Activated CD8-positive, alpha-beta memory T cell treated with anti-CD3 and anti-CD28 coated beads, Interleukin-2, amount 10 ng/mL, durations not matched to agents 7 days and 5 days (primary cell): ENCODE measurements around the gene SMG6. TPM values are rescaled to one million over a fixed set of nuclear protein-coding genes. Genes with fewer than 3 reads are reported as not detected.
A peak's percentile ranks its signal among the peaks of the same experiment; 100 is the strongest.
"Not testable (repeated sequence)": the region's sequence is repeated elsewhere in the genome, so short reads cannot be mapped to it uniquely, and the experiment has no call there.

Experiments
- ATAC-seq: fragments of 150-1000 bp; cut with Tn5 transposase; one replicate; pipeline ENCODE4 v1.10.0; 2021; ENCODE audit warnings: moderate library complexity
- CTCF ChIA-PET: fragments of 350-600 bp; sonication (Branson Sonifier 250); formaldehyde crosslinking; loops from one replicate; lab custom pipeline; 2021; ENCODE audit warnings: antibody characterized with exemption; lab: Charles Lee
- DNase-seq: peaks from one replicate; pipeline ENCODE4 v3.0.0-alpha.2; 2020
- H3K27ac Mint-ChIP-seq: one replicate; pipeline ENCODE4 v1.8.0; 2021; ENCODE audit warnings: mild to moderate bottlenecking, mixed read lengths
- H3K27me3 Mint-ChIP-seq: one replicate; pipeline ENCODE4 v1.8.0; 2021; ENCODE audit warnings: mixed read lengths
- H3K36me3 Mint-ChIP-seq: one replicate; pipeline ENCODE4 v1.8.0; 2021; ENCODE audit warnings: mild to moderate bottlenecking, mixed read lengths
- H3K4me1 Mint-ChIP-seq: one replicate; pipeline ENCODE4 v1.8.0; 2021; ENCODE audit warnings: mixed read lengths
- H3K4me3 Mint-ChIP-seq: one replicate; pipeline ENCODE4 v1.8.0; 2021; ENCODE audit warnings: mild to moderate bottlenecking, moderate library complexity, mixed read lengths
- H3K9me3 Mint-ChIP-seq: one replicate; pipeline ENCODE4 v1.8.0; 2022; ENCODE audit warnings: low read depth, mixed read lengths
- total RNA-seq, 2 experiments: library from RNA; stranded (reverse); gene quantifications; one replicate each; pipeline ENCODE4 v1.2.3, GENCODE V29; 2021

The SMG6 gene
- total RNA-seq, 2 experiments from 2014 or later = 46.7 to 60.9 TPM

GRCh38 chr17:2266045-2266864 lies 37.3 kb downstream of the SMG6 start:
- ATAC-seq (peak; percentile 76), DNase-seq (peak; percentile 98)
- H3K36me3 Mint-ChIP-seq = peaks cover 40% of the 10 kb centered on the region
- H3K4me1 Mint-ChIP-seq = peaks cover 85% of the 10 kb centered on the region
- CTCF ChIA-PET = interaction anchor here (1.0 to 13.9 kb wide), 8 partner anchors 8 to 210 kb away, joined by 3 to 167 read pairs (median 6); partner anchors contain the start of gene HIC1
- H3K27me3 Mint-ChIP-seq = no peaks in the 10 kb centered on the region
- peak overlapping the region; percentile 100 for H3K27ac Mint-ChIP-seq
- H3K4me3 Mint-ChIP-seq = peak overlapping the region; percentile 79
- no peaks in the 10 kb centered on the region for H3K9me3 Mint-ChIP-seq

DNA sequence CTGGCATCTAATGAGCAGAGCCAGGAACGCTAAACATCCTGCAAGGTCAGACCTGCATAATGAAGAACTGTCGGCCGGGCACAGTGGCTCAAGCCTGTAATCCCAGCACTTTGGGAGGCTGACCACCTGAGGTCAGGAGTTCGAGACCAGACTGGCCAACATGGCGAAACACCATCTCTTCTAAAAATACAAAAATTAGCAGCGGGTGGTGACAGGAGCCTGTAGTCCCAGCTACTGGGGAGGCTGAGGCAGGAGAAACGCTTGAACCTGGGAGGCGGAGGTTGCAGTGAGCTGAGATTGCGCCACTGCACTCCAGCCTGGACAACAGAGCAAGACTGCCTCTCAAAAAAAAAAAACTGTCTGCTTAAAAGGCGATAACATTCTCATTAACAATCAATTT lies 38.4 kb downstream of the SMG6 start:
- CTCF ChIA-PET = interaction anchor here (1.0 to 13.9 kb wide), 6 partner anchors 13 to 209 kb away, joined by 3 to 167 read pairs (median 16); partner anchors contain the start of gene HIC1
- H3K27me3 Mint-ChIP-seq, DNase-seq, H3K9me3 Mint-ChIP-seq, ATAC-seq: not testable (repeated sequence)
- Mint-ChIP-seq H3K27ac (peak overlapping the region; percentile 100), H3K4me1 (peaks cover 86% of the 10 kb centered on the region), H3K36me3 (peaks cover 39% of the 10 kb centered on the region), H3K4me3 (peak overlapping the region; percentile 79)

DNA sequence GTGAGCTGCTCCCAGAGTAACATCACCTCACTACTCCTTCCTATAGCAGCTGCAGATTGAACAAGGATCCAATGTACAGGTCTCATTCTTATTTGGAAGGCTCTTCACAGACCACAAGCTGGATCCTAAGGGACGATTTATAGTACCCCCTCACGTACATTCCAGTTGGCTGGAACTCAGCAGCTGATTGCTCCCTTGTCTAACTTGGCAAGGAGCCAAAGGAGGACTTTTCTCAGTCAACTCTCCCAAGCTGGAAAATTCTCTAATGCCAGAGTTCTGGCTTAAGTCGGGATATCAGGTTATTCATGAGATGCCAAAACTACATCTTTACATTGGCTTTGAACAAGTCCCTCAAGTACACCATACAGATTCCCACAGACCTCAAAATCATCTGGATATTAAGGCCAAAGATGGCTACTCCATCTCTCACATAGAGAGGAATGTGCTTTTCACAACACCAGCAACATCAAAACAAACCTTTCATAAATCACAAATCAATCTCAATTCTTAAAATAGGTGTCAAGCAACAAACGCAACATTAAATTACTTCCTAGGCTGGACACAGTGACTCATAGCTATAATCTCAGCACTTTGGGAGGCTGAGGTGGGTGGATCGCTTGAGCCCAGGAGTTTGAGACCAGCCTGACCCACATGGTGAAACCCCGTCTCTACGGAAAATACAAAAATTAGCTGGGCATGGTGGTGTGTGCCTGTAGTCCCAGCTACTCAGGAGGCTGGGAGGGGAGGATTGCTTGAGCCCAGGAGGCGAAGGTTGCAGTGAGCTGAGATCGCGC lies 39.3 kb downstream of the SMG6 start:
- Mint-ChIP-seq H3K4me1 (peaks cover 86% of the 10 kb centered on the region), H3K27me3 (no peaks in the 10 kb centered on the region), H3K36me3 (peaks cover 32% of the 10 kb centered on the region), H3K9me3 (no peaks in the 10 kb centered on the region), H3K4me3 (peak overlapping the region; percentile 79), H3K27ac (peak overlapping the region; percentile 100)
- CTCF ChIA-PET = interaction anchor here (0.8 to 13.9 kb wide), 12 partner anchors 11 to 208 kb away, joined by 3 to 167 read pairs (median 5); partner anchors contain the start of genes HIC1 and TSR1
- DNase-seq (no peak), ATAC-seq (no peak)

DNA sequence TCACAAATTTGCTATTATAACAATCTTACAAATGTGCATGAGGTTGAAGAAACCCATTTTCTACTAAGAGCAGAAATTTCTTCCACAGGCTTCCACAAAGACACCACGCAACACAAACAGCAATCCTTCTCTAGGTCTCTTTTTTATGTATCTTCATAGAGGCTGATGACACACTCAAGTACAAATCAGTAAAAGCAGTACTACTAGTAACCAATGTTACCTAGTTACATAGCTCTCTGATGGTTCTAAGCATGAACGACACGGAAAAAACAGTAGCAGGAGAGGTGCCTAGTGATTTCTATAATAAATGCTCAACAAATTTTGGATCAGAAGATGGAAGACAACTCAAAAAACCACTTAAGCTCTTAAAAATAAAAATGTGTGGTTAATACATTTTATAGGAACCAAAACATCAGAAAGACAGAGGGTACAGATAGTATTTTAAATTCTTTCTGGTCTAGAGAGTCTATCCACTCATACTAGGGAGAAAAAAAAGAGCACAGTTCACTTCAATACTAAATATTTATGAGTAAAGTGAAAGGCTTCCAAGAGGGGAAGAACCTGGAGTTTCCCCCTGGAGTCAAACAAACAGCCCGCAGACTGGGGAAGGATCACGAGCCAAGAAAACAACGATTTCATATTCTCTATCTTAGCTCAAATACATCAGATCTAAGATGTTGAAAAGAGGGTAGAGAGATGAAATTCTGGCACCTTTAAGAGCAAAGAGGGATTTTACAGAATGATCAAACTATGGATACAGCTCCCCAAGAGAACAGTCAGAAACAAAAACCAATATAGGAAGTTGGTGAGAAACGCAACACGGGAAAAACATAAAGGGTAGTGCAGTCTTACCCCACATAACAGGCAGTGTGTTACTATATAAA lies 40.2 kb downstream of the SMG6 start:
- Mint-ChIP-seq H3K27me3 (no peaks in the 10 kb centered on the region), H3K4me3 (peak overlapping the region; percentile 79), H3K27ac (peak overlapping the region; percentile 100), H3K4me1 (peaks cover 93% of the 10 kb centered on the region), H3K36me3 (peaks cover 37% of the 10 kb centered on the region), H3K9me3 (no peaks in the 10 kb centered on the region)
- DNase-seq (no peak), ATAC-seq (no peak)
- CTCF ChIA-PET = interaction anchor here (0.8 to 13.9 kb wide), 10 partner anchors 11 to 207 kb away, joined by 3 to 167 read pairs (median 5); partner anchors contain the start of genes HIC1 and TSR1

DNA sequence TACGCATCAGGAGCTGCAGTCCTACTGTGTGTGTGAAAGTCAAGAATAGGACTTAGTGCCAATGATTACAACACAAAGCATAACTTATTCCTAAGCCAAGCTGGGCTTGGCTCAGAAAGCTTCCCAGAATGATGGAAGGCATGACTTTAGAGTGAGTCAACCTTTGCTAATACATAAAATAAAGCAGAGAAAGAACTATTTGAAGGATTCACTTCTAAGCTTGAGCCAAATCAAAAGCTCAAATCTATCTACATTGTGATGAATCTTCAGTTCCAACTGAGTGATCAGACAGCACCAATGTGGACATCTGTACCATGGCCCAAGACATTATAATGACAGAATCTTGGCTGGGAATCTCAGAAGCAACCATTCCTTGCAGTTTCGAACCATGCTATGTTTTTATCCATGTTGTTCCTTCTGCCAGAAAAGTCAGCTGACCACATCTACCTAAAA lies 41.4 kb downstream of the SMG6 start:
- no peak for DNase-seq
- Mint-ChIP-seq H3K27me3 (no peaks in the 10 kb centered on the region), H3K36me3 (peaks cover 42% of the 10 kb centered on the region), H3K9me3 (no peaks in the 10 kb centered on the region), H3K4me3 (peak overlapping the region; percentile 79), H3K4me1 (peaks cover 93% of the 10 kb centered on the region), H3K27ac (peak overlapping the region; percentile 100)
- no peak for ATAC-seq
- CTCF ChIA-PET = interaction anchor here (2.4 to 13.9 kb wide), 4 partner anchors 10 to 206 kb away, joined by 6 to 167 read pairs (median 68); partner anchors contain the start of genes HIC1 and TSR1

- peak; percentile 94 for DNase-seq
- CTCF ChIA-PET = interaction anchor here (0.7 to 13.9 kb wide), 18 partner anchors 8 to 209 kb away, joined by 3 to 167 read pairs (median 4); partner anchors contain the start of gene HIC1
- H3K9me3 Mint-ChIP-seq = no peaks in the 10 kb centered on the region
These were observed 43.6 kb downstream of the SMG6 start for GRCh38 chr17:2259769-2260536.

GRCh38 chr17:2258830-2259229 lies 44.8 kb downstream of the SMG6 start:
- H3K4me1 Mint-ChIP-seq = peaks cover 82% of the 10 kb centered on the region
- CTCF ChIA-PET = interaction anchor here (0.6 to 13.9 kb wide), 13 partner anchors 10 to 391 kb away, joined by 3 to 167 read pairs (median 3); partner anchors contain the start of gene HIC1
- H3K4me3 Mint-ChIP-seq = peak overlapping the region; percentile 81
- not testable (repeated sequence) for H3K9me3 Mint-ChIP-seq, ATAC-seq, H3K27me3 Mint-ChIP-seq
- DNase-seq = peak; percentile 58
- peak overlapping the region; percentile 99 for H3K27ac Mint-ChIP-seq
- peaks cover 54% of the 10 kb centered on the region for H3K36me3 Mint-ChIP-seq

More at GRCh38 chr17:2259769-2260536, 43.6 kb downstream of the SMG6 start:
- ATAC-seq = peak; percentile 83
- Mint-ChIP-seq H3K27me3 (no peaks in the 10 kb centered on the region), H3K27ac (peak overlapping the region; percentile 99), H3K36me3 (peaks cover 49% of the 10 kb centered on the region), H3K4me1 (peaks cover 82% of the 10 kb centered on the region), H3K4me3 (peak overlapping the region; percentile 81)

DNA sequence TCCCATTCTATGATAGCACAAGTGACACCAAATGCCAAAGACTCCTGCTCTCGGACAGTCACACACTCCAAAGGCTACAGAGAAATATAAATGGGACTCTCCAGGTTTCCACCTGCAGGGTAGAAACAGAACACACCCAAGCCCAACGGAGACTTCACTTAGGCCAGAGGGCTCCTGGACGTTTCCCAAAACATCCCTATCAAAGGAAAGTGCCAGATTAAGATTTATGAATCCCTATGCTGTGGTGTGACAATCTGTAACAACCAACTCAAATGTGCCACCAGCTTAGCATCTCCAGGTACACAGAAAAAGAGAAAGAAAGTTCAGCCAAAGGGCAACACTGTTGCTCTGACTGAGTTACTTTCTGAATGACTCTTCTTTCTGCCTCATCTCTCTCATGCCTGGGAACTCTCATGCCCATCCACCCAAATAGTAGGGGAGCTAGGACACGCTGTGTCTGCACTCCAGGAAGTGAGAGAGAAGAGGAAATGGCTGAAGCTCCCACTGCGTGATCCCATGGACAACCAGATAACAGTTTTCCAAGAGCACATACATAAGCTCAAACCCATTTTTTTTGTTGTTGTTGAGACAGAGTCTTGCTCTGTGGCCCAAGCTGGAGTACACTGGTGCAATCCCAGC lies 49.7 kb downstream of the SMG6 start:
- peak; percentile 73 for DNase-seq
- peaks cover 62% of the 10 kb centered on the region for H3K36me3 Mint-ChIP-seq

DNA sequence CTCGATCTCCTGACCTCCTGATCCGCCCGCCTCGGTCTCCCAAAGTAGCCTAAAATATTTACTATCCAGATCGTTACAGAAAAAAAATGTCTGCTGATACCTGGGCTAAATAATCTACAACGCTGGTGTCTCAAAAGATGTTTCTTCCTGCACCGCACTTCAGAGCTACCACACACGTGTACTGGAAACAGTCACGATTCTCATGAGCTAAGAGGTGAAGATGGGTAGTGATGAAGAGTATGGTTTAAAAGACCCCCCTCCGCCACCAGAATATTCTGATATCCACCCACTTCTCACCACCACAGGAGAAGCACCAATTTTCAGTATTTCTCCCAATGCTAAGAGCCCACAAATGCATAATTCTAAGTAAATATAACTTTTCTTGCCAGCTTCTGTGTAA lies 50.2 kb downstream of the SMG6 start:
- peaks cover 60% of the 10 kb centered on the region for H3K36me3 Mint-ChIP-seq
- peak; percentile 16 for ATAC-seq
- no peak for DNase-seq

More for the DNA sequence above, 49.7 kb downstream of the SMG6 start:
- H3K27me3 Mint-ChIP-seq = no peaks in the 10 kb centered on the region
- CTCF ChIA-PET = interaction anchor here (0.9 to 12.9 kb wide), 14 partner anchors 9 to 202 kb away, joined by 3 to 401 read pairs (median 4); partner anchors contain the start of gene HIC1
- H3K4me3 Mint-ChIP-seq = peak overlapping the region; percentile 53
- no peaks in the 10 kb centered on the region for H3K9me3 Mint-ChIP-seq
- peak overlapping the region; percentile 93 for H3K27ac Mint-ChIP-seq
- ATAC-seq = peak; percentile 89
- H3K4me1 Mint-ChIP-seq = peaks cover 78% of the 10 kb centered on the region

GRCh38 chr17:2251098-2251497 lies 52.5 kb downstream of the SMG6 start:
- no peaks in the 10 kb centered on the region for H3K9me3 Mint-ChIP-seq
- DNase-seq (no peak), ATAC-seq (no peak)
- CTCF ChIA-PET = interaction anchor here (0.9 to 12.9 kb wide), 8 partner anchors 9 to 199 kb away, joined by 3 to 401 read pairs (median 4); partner anchors contain the start of gene HIC1
- peaks cover 55% of the 10 kb centered on the region for H3K36me3 Mint-ChIP-seq
- peak overlapping the region; percentile 73 for H3K27ac Mint-ChIP-seq
- peaks cover 79% of the 10 kb centered on the region for H3K4me1 Mint-ChIP-seq
- no peaks in the 10 kb centered on the region for H3K27me3 Mint-ChIP-seq
- no peak overlapping the region for H3K4me3 Mint-ChIP-seq

More for the DNA sequence above, 50.2 kb downstream of the SMG6 start:
- CTCF ChIA-PET = interaction anchor here (1.2 to 12.9 kb wide), 13 partner anchors 8 to 201 kb away, joined by 3 to 401 read pairs (median 5); partner anchors contain the start of gene HIC1
- Mint-ChIP-seq H3K4me3 (peak overlapping the region; percentile 53), H3K4me1 (peaks cover 76% of the 10 kb centered on the region), H3K9me3 (no peaks in the 10 kb centered on the region), H3K27ac (peak overlapping the region; percentile 93), H3K27me3 (no peaks in the 10 kb centered on the region)
